HG02610 (cell line): ENCODE measurements around the gene HSP90AB1.

Experiments used
- ATAC-seq: cut with Tn5 transposase; IDR thresholded peaks from one replicate; pipeline ENCODE4 v1.9.1; 2021; ENCODE audit warnings: mild to moderate bottlenecking, moderate library complexity; ENCODE audit not compliant: unreplicated experiment

Gene HSP90AB1

DNA sequence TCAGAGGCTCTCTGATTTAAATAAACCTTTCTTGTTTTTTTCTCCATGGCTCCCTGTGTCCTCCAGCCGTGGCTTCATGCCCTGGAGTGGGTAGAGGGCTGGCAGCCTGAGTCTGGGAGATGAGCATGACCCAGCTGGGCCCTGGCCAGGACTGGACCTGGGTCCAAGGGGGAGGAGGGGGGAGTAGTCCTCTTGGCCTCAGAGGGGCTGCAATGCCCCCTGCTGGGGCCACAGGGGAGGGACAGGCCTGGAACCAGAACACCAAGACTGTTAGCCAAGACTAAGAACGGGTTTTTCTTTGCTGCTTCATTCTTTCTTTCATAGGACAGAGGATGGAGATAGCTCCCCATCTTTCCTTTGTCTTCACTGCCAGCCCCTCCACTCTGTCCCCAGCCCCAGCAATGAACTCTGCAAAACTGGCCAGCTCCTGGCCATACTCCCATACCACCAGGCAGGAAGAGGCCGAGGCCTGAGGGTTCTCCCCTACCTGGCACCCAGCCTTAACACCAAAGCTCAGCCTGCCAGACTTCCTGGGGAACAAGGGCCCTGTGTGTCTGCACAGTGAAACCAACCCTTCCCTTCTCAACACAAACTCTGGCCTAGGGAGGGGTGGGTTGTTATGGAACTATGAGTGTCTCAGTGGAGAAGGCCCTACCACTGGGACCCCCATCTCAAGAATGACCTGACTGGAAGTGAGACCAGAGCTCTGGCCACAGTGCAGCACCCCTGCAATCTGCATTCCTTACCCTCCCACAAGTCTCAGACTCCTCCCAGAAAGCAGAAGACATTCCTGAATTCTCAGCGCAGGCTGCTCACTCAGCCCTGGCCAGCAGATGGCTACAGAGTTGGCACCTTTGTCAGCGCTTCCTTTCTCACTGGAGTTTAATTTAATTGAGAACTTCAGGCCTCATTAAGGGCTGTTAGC, 12.5 kb upstream of the HSP90AB1 start:
- ATAC-seq, result no peak

DNA sequence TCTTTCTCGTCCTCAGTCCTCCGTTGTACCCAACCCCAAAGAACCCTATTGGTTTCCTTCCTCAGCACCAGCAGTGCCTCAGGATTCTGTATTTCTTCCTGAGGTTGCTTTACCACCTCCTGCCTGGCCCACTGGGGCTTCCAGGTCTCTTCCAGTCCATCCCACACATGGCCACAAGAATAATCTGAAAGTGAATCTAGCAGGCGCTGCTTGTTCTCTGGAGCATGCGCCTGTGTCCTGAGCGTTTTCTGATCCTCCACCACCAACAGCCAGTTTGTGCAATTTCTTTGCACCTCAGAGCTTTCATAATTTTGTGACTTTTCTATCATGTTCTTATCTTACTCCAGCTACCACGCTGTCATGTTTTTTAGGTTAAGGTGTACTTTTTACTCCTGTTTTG, 11.6 kb upstream of the HSP90AB1 start:
- no peak for ATAC-seq

DNA sequence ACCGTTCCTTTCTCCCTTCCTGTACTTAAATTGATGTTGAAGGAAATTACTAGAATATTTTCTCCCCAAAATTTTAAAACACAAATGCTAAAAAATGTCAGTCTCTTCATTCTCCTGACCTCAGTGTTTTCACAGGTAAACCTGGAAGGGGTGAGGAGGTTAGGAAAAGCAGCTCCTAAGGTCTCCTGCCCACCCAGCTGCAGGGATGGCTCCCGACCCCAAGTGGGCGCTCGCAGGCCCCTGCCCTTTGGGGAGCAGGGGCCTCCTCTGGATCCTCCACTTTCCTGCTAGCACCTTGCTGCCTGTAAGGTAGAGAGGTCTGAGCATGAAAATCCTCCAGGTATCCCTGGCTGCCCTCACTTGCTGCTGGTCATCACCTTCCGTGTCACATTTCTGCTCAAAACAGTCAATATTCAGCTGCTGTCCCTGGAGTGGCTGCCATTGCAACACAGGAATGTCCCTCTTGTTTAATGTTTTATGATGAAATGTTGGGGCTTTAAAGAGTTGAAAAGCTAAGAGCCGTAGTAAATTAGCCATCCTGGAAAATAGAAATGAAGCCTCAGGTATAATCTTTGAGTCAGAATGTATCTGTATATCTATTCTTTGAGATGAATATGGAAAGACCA, 10.9 kb upstream of the HSP90AB1 start:
- no peak for ATAC-seq

DNA sequence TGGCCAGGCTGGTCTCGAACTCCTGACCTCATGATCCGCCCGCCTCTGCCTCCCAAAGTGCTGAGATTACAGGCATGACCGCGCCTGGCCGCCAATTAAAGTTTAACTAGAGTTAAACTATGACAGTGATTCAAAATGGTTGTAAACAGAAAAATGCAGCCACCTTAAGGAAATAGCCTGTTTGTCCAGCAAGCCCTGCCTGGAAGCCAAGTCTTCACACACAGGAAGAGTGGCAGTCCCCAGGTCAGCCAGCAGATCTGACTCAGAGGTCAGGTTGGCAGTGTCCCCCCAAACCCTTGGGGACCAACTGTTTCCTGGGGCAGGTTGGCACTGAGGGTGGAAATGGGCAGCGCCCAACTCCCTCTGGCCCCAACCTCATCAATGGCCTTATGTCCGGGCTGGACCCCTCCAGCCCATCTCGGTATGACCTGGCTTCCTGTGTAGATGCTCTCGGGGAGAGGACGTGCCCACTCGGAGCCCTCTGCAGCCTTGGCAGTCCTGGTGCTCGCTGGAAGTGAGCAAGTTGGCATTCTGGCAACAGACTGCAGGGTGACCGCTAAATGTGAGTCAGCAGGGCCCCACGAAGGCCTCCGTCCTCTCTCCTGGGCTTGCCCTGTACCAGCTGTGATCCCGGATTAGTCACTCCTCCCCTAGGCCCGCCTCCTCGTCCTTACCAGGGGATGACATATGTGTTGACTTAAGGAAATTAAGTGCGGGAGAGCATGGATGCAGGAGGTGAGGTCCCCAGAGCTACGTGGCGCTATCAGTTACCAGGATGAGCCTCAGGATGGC, 9.7 kb upstream of the HSP90AB1 start:
- ATAC-seq, result peak; percentile 59

DNA sequence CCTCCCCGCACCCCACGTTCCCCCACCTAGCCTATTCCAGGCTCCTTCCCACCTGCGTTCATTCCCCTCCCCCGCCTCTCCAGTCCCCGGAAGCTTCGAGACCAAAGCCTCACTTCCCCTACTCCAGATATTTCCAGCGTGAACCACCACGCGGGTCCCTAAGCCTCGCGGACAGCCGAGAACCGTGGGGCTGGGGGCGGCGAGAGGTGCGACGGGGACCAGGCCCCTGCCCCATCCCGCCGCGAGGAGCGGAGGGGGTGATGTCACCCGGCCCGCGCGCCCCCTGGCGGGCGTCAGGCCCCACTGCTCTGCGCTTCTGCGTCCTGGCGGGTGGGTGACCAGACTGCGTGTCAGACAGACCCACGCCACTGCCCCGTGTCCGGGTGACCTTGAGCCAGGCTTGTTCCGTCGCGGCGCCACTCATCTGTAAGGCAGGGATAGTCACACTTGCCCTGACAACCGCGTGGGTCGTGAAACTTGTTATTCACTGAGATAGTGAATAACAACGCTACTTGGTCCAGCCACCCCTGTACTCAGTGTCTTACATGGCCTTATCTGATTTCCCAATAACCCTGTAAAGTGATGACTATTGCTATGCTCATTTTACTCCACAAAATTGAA, 9.0 kb upstream of the HSP90AB1 start:
- ATAC-seq, result peak; percentile 84

DNA sequence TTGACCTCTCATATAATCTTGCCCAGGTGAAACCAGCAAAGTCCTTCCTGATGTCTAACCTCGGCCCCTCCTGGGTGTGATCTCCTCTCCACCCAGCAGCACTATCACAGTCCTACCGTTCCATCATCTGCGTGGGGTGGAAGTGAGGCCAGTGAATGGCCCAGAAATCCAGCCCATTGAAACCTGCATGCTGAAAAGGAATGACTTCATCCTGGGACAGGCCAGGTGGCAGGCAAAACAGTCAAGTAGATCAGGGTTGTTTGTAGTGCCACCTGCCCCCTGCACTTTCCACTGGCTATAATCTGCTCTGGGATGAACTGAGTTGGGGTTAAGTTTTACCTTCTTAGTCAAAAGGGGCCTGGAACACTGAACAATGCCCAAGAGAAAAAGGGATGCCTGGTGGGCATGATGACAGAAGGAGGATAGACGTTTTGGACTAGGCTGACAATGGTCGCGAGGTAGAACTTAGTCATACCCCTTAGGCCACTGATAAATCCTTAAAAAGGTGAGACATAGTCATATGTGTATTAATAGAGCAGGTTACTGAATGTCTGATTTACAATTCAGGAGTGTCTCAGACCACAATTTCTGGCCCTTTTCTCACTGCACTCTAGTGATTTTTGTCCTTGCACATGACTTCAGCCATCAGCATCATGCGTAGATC, 8.1 kb upstream of the HSP90AB1 start:
- ATAC-seq, result no peak

DNA sequence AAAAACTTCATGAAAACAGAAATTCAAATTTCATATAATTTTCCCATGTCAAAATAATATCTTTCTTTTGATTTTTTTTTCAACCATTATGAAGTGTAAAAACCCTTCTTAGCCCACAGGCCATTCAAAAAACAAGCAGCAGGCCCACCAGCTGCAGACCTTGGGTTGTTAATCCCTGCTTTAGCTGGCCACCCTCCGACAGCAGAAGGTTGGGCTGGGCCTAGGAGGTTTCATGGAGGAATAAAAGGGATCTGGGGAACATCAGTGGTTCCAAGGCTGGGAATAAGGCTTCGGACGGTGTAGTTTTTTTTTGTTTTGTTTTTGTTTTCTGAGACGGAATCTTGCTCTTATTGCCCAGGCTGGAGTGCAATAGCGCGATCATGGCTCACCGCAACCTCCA, 3.6 kb upstream of the HSP90AB1 start:
- ATAC-seq, result no peak

DNA sequence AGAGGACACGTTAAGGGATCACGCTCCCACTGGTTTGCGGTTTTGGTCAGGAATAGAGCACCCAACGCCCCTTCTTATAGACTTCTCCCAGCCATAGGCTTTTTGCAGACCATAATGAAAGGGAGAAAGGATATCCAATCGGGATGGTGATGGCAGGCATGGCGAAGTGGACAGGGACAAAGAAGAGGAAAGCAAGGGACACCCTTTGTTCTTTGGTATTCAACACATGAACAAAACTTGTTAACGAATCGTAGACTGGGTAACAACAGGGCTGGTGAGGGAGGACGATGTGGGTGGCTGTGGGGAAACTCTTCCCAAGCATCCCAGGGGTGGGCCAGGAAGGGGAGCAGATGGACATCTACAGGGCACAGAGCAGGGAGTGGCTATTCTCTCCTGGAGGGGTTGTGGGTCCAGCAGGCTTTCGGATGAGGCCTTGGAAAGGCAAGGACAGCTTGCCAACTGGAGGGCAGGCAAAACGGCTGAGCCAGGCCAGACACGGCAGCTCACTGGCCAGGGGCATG, 1.4 kb upstream of the HSP90AB1 start:
- no peak for ATAC-seq

DNA sequence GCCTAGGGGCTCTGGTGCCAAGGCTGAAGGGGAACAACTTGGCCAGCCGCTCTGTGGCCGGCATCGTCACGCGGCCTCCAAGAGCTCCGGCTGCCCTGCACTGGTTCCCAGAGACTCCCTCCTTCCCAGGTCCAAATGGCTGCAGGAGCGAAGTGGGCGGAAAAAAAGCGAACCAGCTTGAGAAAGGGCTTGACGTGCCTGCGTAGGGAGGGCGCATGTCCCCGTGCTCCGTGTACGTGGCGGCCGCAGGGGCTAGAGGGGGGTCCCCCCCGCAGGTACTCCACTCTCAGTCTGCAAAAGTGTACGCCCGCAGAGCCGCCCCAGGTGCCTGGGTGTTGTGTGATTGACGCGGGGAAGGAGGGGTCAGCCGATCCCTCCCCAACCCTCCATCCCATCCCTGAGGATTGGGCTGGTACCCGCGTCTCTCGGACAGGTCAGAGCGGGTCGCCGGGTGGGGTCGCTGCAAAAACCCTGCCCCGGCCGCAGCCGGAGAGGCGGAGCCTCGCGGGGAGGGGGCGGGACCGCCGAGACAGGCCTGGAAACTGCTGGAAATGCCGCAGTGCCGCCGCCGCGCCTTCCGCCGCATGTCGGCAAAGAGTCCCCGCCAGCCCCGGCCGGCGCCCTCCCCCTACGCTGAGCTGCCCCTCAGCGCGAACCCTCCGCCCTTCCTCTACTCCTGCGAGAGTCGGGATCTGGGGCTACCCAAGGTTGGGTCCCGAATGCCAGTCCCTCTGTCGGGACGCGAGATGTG, 814 bp upstream of the HSP90AB1 start:
- ATAC-seq, result peak; percentile 47

DNA sequence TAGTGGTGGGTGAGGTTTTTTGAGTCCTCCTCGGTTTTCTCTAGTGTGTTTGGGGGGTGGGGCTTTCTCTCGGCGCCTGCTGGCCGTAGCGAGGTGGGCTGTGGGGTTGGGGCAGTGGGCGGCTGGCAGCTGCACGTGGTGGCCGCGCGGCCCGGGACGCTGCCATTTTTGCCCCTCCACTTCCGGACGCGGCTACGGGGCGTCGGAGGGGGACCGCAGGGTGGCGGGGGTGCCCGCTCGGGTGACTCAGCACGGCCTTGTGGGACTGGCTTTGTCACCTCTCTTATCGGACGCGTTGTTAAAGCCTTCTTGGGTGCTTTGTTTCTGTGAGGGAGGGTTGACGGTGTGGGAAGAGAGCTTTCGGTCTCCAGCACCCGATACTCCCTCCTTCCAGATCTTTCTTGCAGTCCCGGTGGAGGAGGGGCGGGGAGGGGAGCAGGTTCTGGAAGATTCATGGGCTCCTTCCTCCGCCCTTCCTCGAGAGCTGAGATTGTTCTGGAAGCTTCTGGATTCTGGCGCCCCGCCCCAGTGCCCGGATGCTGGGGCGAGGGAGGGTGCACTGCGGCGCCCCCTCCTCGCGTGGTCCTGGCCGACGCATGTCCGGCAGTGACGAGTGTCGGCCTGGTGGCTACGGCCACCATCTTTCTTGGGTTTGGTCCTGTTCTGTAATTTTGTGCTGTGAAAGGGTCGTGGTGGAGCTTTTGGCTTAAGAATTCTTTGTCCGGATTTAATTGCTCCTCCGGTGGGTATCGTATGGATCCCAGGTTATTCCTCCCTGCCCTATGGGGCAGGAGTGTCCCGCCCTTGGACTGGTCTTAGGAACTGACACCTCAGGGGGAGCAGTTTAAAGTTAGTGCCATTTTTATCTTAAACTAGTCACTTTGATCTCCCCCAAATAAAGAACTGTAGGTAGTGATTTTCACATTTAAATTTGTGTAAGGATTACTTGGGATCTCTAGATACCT, 719 bp downstream of the HSP90AB1 start:
- ATAC-seq, result peak; percentile 25

DNA sequence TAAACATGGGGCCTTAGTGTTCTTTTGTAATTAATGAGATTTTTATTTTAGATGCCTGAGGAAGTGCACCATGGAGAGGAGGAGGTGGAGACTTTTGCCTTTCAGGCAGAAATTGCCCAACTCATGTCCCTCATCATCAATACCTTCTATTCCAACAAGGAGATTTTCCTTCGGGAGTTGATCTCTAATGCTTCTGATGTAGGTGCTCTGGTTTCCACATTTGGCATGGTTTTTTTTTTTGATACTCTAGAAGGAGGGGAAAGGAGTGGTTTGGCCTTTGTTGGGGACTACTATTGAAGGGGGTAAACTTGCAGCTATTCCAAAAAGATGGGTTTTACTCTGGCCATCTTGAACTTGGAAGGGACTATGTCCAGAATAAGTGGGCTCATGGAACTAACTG, 1.7 kb downstream of the HSP90AB1 start:
- ATAC-seq, result no peak

DNA sequence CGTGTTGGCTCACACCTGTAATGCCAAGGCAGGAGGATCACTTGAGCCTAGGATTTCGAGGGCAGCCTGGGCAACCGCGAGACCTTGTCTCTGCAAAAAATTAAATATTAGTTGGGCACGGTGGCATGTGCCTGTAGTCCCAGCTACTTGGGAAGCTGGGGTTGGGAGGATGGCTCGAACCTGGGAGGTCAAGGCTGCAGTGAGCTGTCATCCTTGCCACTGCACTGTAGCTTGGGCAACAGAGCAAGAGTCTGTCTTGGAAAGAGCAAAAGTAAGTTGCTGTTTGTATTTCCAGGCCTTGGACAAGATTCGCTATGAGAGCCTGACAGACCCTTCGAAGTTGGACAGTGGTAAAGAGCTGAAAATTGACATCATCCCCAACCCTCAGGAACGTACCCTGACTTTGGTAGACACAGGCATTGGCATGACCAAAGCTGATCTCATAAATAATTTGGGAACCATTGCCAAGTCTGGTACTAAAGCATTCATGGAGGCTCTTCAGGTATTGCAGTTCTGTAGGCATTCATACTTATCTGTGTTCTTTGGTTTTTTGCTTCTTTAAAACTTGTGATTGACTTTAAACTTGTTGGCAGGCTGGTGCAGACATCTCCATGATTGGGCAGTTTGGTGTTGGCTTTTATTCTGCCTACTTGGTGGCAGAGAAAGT, 2.3 kb downstream of the HSP90AB1 start:
- no peak for ATAC-seq

DNA sequence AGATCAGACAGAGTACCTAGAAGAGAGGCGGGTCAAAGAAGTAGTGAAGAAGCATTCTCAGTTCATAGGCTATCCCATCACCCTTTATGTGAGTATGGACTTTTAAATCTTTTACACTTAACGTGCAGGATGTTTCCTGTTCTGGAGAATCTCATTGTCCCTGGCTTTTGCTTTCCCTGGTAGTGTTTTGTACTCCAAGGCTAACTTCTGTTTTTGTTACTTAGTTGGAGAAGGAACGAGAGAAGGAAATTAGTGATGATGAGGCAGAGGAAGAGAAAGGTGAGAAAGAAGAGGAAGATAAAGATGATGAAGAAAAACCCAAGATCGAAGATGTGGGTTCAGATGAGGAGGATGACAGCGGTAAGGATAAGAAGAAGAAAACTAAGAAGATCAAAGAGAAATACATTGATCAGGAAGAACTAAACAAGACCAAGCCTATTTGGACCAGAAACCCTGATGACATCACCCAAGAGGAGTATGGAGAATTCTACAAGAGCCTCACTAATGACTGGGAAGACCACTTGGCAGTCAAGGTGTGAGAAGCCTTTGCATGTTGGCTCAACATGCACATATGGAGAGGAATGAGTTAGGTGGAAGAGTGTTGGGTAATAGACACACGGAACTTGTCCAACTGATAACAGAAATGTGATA, 3.3 kb downstream of the HSP90AB1 start:
- ATAC-seq, result no peak

DNA sequence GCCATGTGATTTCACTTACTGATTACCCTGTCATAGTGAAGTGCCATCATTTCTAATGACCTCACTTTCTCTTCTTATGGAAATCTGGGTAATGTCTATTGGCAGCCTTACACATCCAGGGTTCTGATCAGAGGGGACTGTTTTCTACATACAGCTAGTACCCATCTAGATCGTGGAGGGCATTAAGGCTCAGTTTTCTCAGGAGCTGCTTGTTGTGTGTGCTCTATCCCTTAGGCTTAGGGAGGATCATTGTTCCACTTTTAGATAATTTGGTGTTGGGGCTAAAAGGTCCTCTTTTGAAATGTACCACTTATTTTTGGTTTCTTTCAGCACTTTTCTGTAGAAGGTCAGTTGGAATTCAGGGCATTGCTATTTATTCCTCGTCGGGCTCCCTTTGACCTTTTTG, 3.8 kb downstream of the HSP90AB1 start:
- no peak for ATAC-seq

DNA sequence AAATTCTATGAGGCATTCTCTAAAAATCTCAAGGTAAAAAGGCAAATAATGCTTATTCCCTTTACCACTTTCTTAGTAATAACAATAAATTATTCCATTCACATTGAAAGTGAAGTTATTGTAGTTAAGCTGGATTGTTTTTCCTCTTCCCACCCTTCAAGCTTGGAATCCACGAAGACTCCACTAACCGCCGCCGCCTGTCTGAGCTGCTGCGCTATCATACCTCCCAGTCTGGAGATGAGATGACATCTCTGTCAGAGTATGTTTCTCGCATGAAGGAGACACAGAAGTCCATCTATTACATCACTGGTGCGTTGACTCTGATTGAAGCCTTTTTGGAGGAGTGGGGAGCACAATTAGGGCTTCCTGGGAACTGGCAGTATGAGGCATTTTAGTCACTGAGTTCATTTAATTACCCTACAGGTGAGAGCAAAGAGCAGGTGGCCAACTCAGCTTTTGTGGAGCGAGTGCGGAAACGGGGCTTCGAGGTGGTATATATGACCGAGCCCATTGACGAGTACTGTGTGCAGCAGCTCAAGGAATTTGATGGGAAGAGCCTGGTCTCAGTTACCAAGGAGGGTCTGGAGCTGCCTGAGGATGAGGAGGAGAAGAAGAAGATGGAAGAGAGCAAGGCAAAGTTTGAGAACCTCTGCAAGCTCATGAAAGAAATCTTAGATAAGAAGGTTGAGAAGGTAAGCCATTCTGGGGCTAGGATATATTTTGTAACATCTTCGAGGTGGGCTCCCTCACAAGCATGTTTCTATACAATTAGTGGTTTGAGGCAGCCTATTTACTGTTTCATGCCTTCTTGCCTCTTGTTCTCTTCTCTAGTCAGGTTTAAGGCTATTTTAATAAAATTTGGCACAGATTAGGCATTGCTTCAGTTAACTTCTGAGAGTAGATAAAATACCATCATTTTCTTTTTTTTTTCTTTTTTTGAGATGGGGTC, 4.9 kb downstream of the HSP90AB1 start:
- ATAC-seq, result no peak
